Caco-2 (cell line): ENCODE results near the gene MED13L. TPM values are rescaled to one million over a fixed set of nuclear protein-coding genes. Genes with fewer than 3 reads are reported as not detected.

Experiments
- BruUV-seq: library from RNA; stranded (reverse); fragments of 400-500 nt; replicated peaks from 2 replicates; lab custom pipeline; 2021; lab: Mats Ljungman, UMichigan
- CTCF ChIA-PET: fragments of 300-600 bp; sonication (Branson Sonifier 250); formaldehyde crosslinking; loops from one replicate; lab custom pipeline; 2022; ENCODE audit warnings: antibody characterized with exemption; lab: Charles Lee
- POLR2A ChIA-PET: fragments of 300-600 bp; sonication (Branson Sonifier 250); formaldehyde crosslinking; loops from one replicate; lab custom pipeline; 2022; ENCODE audit warnings: antibody characterized with exemption; lab: Charles Lee
- DNase-seq, 2 experiments: peaks; one replicate each; pipeline versions ENCODE4 v3.0.0 to v3.0.0-alpha.2; 2020 to 2022
- H3K27me3 ChIP-seq: replicated peaks from 2 replicates; pipeline ENCODE4 v1.6.0; 2011; ENCODE audit warnings: low read length; ENCODE audit not compliant: control insufficient read depth, insufficient read depth
- H3K36me3 ChIP-seq: 2 replicates; pipeline ENCODE4 v1.5.1; 2011; ENCODE audit warnings: low read length; ENCODE audit not compliant: control insufficient read depth, insufficient read depth
- H3K4me1 ChIP-seq: fragments of 250-450 bp; sonication (Bioruptor Pico); 2 replicates; pipeline ENCODE4 v1.5.1; 2020; ENCODE audit warnings: mild to moderate bottlenecking
- H3K4me3 ChIP-seq: 2 replicates; pipeline ENCODE4 v1.5.1; 2011; ENCODE audit warnings: low read depth, mild to moderate bottlenecking, control low read depth, low read length
- H3K9me3 ChIP-seq: fragments of 250-450 bp; sonication (Bioruptor Pico); 2 replicates; pipeline ENCODE4 v1.5.1; 2020; ENCODE audit warnings: mild to moderate bottlenecking, moderate library complexity
- H3K27ac Mint-ChIP-seq: one replicate; pipeline ENCODE4 v1.8.0; 2022; ENCODE audit warnings: mixed read lengths; ENCODE audit not compliant: unreplicated experiment
- H3K27me3 Mint-ChIP-seq: one replicate; pipeline ENCODE4 v1.8.0; 2022; ENCODE audit warnings: mixed read lengths; ENCODE audit not compliant: insufficient read depth, unreplicated experiment
- H3K36me3 Mint-ChIP-seq: one replicate; pipeline ENCODE4 v1.8.0; 2022; ENCODE audit warnings: mild to moderate bottlenecking, mixed read lengths; ENCODE audit not compliant: insufficient read depth, unreplicated experiment
- H3K4me1 Mint-ChIP-seq: one replicate; pipeline ENCODE4 v1.8.0; 2022; ENCODE audit warnings: low read depth, mixed read lengths; ENCODE audit not compliant: unreplicated experiment
- H3K4me3 Mint-ChIP-seq: one replicate; pipeline ENCODE4 v1.8.0; 2022; ENCODE audit warnings: mild to moderate bottlenecking, moderate library complexity, mixed read lengths; ENCODE audit not compliant: unreplicated experiment
- H3K9me3 Mint-ChIP-seq: one replicate; pipeline ENCODE4 v1.8.0; 2022; ENCODE audit warnings: mixed read lengths; ENCODE audit not compliant: unreplicated experiment
- intact Hi-C: fragments of 100-400 bp; cut with micrococcal nuclease; formaldehyde crosslinking; loops from one replicate; pipeline ENCODE4 v1.10.0; 2022; ENCODE audit not compliant: unreplicated experiment
- total RNA-seq: library from RNA; stranded (reverse); gene quantifications from 2 replicates; pipeline ENCODE4 v1.2.3, GENCODE V29; 2022
- TF ChIP-seq, protein P1 (sequence below), 2 experiments: fragments of 200-600 bp in 1 of 2; IDR thresholded peaks; 1 replicate in 1 of 2; 2 replicates in 1 of 2; pipeline versions ENCODE4 v1.5.1 to v1.8.0; 2011 to 2022; ENCODE audit warnings: antibody characterized with exemption in 1 of 2, control low read depth in 1 of 2, inconsistent platforms in 1 of 2, low read depth in 1 of 2, low read length in 1 of 2, mild to moderate bottlenecking in 1 of 2, moderate library complexity in 1 of 2; ENCODE audit not compliant: insufficient read depth in 1 of 2, severe bottlenecking in 1 of 2, unreplicated experiment in 1 of 2

The MED13L gene
- total RNA-seq, 1 experiment from 2014 or later = 160 TPM

DNA sequence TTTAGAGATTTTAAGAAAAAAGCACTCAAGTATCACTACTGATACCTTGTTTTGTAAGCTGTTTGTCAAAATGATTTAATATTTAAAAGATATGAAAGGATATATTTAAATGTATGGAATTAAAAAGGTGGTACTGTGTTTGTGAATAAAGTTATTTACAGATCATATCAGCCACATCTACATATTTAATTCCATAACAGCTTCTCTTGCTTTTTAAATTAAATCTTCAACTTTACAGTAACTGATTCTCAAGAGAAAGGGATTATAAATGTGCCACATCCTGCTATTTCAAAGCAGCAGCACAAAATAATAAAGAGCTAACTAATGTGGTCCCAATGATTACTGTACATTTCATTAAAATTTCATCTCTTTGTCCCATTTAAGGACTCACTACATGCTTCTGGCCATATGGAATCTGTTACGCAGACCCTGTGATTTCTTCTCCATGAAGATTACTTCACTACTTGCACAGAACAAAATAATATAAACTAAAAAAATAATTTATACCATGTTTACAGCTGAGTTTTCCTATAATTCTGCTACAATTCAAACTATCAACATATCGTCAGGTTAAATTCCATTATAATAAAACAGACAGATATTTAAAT, 117.8 kb downstream of the MED13L start:
- TF ChIP-seq, protein P1, sequence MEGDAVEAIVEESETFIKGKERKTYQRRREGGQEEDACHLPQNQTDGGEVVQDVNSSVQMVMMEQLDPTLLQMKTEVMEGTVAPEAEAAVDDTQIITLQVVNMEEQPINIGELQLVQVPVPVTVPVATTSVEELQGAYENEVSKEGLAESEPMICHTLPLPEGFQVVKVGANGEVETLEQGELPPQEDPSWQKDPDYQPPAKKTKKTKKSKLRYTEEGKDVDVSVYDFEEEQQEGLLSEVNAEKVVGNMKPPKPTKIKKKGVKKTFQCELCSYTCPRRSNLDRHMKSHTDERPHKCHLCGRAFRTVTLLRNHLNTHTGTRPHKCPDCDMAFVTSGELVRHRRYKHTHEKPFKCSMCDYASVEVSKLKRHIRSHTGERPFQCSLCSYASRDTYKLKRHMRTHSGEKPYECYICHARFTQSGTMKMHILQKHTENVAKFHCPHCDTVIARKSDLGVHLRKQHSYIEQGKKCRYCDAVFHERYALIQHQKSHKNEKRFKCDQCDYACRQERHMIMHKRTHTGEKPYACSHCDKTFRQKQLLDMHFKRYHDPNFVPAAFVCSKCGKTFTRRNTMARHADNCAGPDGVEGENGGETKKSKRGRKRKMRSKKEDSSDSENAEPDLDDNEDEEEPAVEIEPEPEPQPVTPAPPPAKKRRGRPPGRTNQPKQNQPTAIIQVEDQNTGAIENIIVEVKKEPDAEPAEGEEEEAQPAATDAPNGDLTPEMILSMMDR (IDR thresholded peaks at IDR 0.05; ENCODE audit: insufficient read depth in 1 of 2, low read depth in 1 of 2, low read length in 1 of 2, severe bottlenecking in 1 of 2, unreplicated experiment in 1 of 2) = no peak
- no peaks in the 10 kb centered on the region for H3K36me3 ChIP-seq
- POLR2A ChIA-PET = no interaction called here
- H3K9me3 Mint-ChIP-seq = no peaks in the 10 kb centered on the region
- CTCF ChIA-PET = no interaction called here
- H3K27me3 ChIP-seq = no peaks in the 10 kb centered on the region
- no peak overlapping the region for H3K4me3 Mint-ChIP-seq
- DNase-seq = no peak
- H3K4me3 ChIP-seq = no peak overlapping the region
- intact Hi-C loops = no loop called here
- H3K4me1 ChIP-seq = peaks cover 10% of the 10 kb centered on the region; the same call in 1 of the 2 replicates
- H3K36me3 Mint-ChIP-seq = no peaks in the 10 kb centered on the region
- no peak overlapping the region for H3K27ac Mint-ChIP-seq
- no peaks in the 10 kb centered on the region for H3K9me3 ChIP-seq
- no TSS peak for BruUV-seq
- H3K4me1 Mint-ChIP-seq = peaks cover 29% of the 10 kb centered on the region
- H3K27me3 Mint-ChIP-seq = no peaks in the 10 kb centered on the region

- peaks cover 29% of the 10 kb centered on the region for H3K4me1 Mint-ChIP-seq
- TF ChIP-seq, protein P1 (IDR thresholded peaks at IDR 0.05; ENCODE audit: insufficient read depth in 1 of 2, low read depth in 1 of 2, low read length in 1 of 2, severe bottlenecking in 1 of 2, unreplicated experiment in 1 of 2) = no peak
- intact Hi-C loops = no loop called here
- Histone ChIP-seq H3K27me3 (no peaks in the 10 kb centered on the region), H3K36me3 (no peaks in the 10 kb centered on the region), H3K9me3 (no peaks in the 10 kb centered on the region), H3K4me1 (peaks cover 10% of the 10 kb centered on the region; the same call in 1 of the 2 replicates), H3K4me3 (no peak overlapping the region)
- H3K27me3 Mint-ChIP-seq = no peaks in the 10 kb centered on the region
- H3K9me3 Mint-ChIP-seq = no peaks in the 10 kb centered on the region
- ChIA-PET POLR2A (no interaction called here), CTCF (no interaction called here)
- no peak for DNase-seq
- H3K4me3 Mint-ChIP-seq = no peak overlapping the region
- no peak overlapping the region for H3K27ac Mint-ChIP-seq
- BruUV-seq = no TSS peak
- no peaks in the 10 kb centered on the region for H3K36me3 Mint-ChIP-seq
Observed at GRCh38 chr12:116159175-116159574, 118.3 kb downstream of the MED13L start.

DNA sequence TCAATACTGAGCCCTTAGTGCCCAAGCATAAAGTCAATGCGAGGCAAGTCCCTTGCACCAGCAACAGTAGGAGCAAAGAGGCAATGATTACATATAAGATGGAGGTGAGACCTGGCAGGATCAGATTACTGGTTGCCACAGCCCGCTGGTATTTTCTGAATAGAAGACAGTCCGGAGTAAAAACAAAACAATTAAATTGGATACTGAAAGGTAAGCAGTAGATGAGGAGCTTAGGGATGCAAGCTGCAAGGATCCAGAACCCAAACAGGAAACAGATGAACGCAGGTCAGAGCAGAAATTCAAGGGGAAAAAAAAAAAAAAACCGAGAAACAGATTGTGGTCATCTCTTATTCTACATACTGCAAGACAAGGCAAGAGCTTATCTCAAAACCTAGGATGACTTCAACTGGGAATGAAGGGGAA, 119.6 kb downstream of the MED13L start:
- no peaks in the 10 kb centered on the region for H3K9me3 Mint-ChIP-seq
- no peaks in the 10 kb centered on the region for H3K36me3 Mint-ChIP-seq
- Histone ChIP-seq H3K4me1 (peaks cover 18% of the 10 kb centered on the region; the same call in 1 of the 2 replicates), H3K9me3 (no peaks in the 10 kb centered on the region), H3K27me3 (no peaks in the 10 kb centered on the region), H3K36me3 (no peaks in the 10 kb centered on the region), H3K4me3 (no peak overlapping the region)
- no peak overlapping the region for H3K27ac Mint-ChIP-seq
- DNase-seq = no peak
- CTCF ChIA-PET = no interaction called here
- H3K4me1 Mint-ChIP-seq = peaks cover 36% of the 10 kb centered on the region
- H3K4me3 Mint-ChIP-seq = no peak overlapping the region
- intact Hi-C loops = no loop called here
- no TSS peak for BruUV-seq
- POLR2A ChIA-PET = interaction anchor here (0.6 kb wide), 1 partner anchor 14 kb away, joined by 5 read pairs; no protein-coding TSS in a partner anchor
- TF ChIP-seq, protein P1 (IDR thresholded peaks at IDR 0.05; ENCODE audit: insufficient read depth in 1 of 2, low read depth in 1 of 2, low read length in 1 of 2, severe bottlenecking in 1 of 2, unreplicated experiment in 1 of 2) = no peak
- no peaks in the 10 kb centered on the region for H3K27me3 Mint-ChIP-seq
